ENCODE data around the gene TMEM248.

GRCh38 chr7:66925255-66925654 lies 4.2 kb downstream of the TMEM248 start:
- TF ChIP-seq CTCF (IDR thresholded peaks at IDR 0.05) (no peak), POLR2A (IDR thresholded peaks at IDR 0.05) (no peak)
